Panc1 (cell line): ENCODE data around the gene PC. TPM values are rescaled to one million over a fixed set of nuclear protein-coding genes. Genes with fewer than 3 reads are reported as not detected.
A peak's percentile ranks its signal among the peaks of the same experiment; 100 is the strongest.

Source experiments
- ATAC-seq: fragments of 200-7000 bp; cut with Tn5 transposase; 2 replicates; pipeline ENCODE4 v1.9.1; 2020; ENCODE audit warnings: mild to moderate bottlenecking, moderate library complexity
- BruUV-seq: library from RNA; stranded (reverse); fragments of 400-500 nt; replicated peaks from 2 replicates; lab custom pipeline; 2021; lab: Mats Ljungman, UMichigan
- CTCF ChIA-PET: fragments of 300-600 bp; sonication (Branson Sonifier 250); formaldehyde crosslinking; loops from one replicate; lab custom pipeline; 2022; ENCODE audit warnings: antibody characterized with exemption; lab: Charles Lee
- POLR2A ChIA-PET: fragments of 300-600 bp; sonication (Branson Sonifier 250); formaldehyde crosslinking; loops from one replicate; lab custom pipeline; 2022; ENCODE audit warnings: antibody characterized with exemption; lab: Charles Lee
- DNase-seq: peaks from one replicate; pipeline ENCODE4 v3.0.0-alpha.2; 2010; ENCODE audit warnings: low read depth, low spot score
- H3K27ac ChIP-seq: 2 replicates; pipeline ENCODE4 v1.5.1; 2011; ENCODE audit warnings: mild to moderate bottlenecking, low read length, inconsistent platforms
- H3K27me3 ChIP-seq: fragments of 200-500 bp; sonication (Bioruptor generic); 2 replicates; pipeline ENCODE4 v1.6.0; 2014; ENCODE audit warnings: low read length, inconsistent platforms; ENCODE audit not compliant: control insufficient read depth, insufficient read depth
- H3K36me3 ChIP-seq: fragments of 200-500 bp; sonication (Bioruptor generic); 2 replicates; pipeline ENCODE4 v1.5.1; 2014; ENCODE audit warnings: inconsistent platforms, mild to moderate bottlenecking, low read length, moderate library complexity; ENCODE audit not compliant: control insufficient read depth, insufficient read depth
- H3K4me1 ChIP-seq: 2 replicates; pipeline ENCODE4 v1.5.1; 2011; ENCODE audit warnings: inconsistent platforms, mild to moderate bottlenecking, low read length, moderate library complexity; ENCODE audit not compliant: control insufficient read depth, insufficient read depth
- H3K4me3 ChIP-seq, 2 experiments: 2 replicates each; pipeline ENCODE4 v1.5.1; 2011 to 2012; ENCODE audit warnings: low read depth in 2 of 2, low read length in 2 of 2, mild to moderate bottlenecking in 2 of 2, inconsistent platforms in 1 of 2, moderate library complexity in 1 of 2
- H3K9me3 ChIP-seq: fragments of 200-500 bp; sonication (Bioruptor generic); 2 replicates; pipeline ENCODE4 v1.5.1; 2014; ENCODE audit warnings: low read depth, mild to moderate bottlenecking, inconsistent platforms, low read length, moderate library complexity; ENCODE audit not compliant: control insufficient read depth, insufficient read depth
- CTCF ChIP-seq: fragments of 450-650 bp; IDR thresholded peaks from 2 replicates; pipeline ENCODE4 v1.5.1; 2017; ENCODE audit warnings: mild to moderate bottlenecking
- POLR2AphosphoS5 ChIP-seq: IDR thresholded peaks from 2 replicates; pipeline ENCODE4 v1.6.1; 2012; ENCODE audit warnings: mild to moderate bottlenecking, low read depth, low read length, moderate library complexity
- REST ChIP-seq, 2 experiments: IDR thresholded peaks; 2 replicates each; pipeline ENCODE4 v1.6.1; 2011 to 2012; ENCODE audit warnings: low read depth in 2 of 2, control low read depth in 1 of 2, low read length in 1 of 2, mild to moderate bottlenecking in 1 of 2, moderate library complexity in 1 of 2; ENCODE audit not compliant: insufficient read depth in 1 of 2
- SIN3A ChIP-seq: IDR thresholded peaks from 2 replicates; pipeline ENCODE4 v1.6.1; 2012; ENCODE audit warnings: low read depth, mild to moderate bottlenecking, low read length, moderate library complexity, borderline replicate concordance; ENCODE audit not compliant: insufficient read depth
- TCF7L2 ChIP-seq: IDR thresholded peaks from 2 replicates; pipeline ENCODE4 v1.6.1; 2011; ENCODE audit warnings: mild to moderate bottlenecking, low read depth, low read length, inconsistent platforms
- in situ Hi-C: cut with HindIII; loops from 2 replicates; pipeline ENCODE4 v1.10.0; 2016; ENCODE audit warnings: low sequenced_read_pairs, low pct_unique_long_range_greater_than_20kb
- intact Hi-C: fragments of 100-400 bp; cut with micrococcal nuclease; formaldehyde crosslinking; loops from one replicate; pipeline ENCODE4 v1.10.0; 2022; ENCODE audit not compliant: unreplicated experiment
- total RNA-seq: library from RNA; stranded (reverse); gene quantifications from one replicate; pipeline ENCODE4 v1.2.1, GENCODE V29; 2021; ENCODE audit not compliant: unreplicated experiment

The PC gene
- total RNA-seq, 1 experiment from 2014 or later, result 12.8 TPM

GRCh38 chr11:66848671-66849500 is 109.3 kb downstream of the PC start:
- DNase-seq (no peak), ATAC-seq (no peak)
- in situ Hi-C loops (no loop called here), intact Hi-C loops (no loop called here)
- no TSS peak for BruUV-seq
- Histone ChIP-seq H3K27me3 (no peaks in the 10 kb centered on the region), H3K4me1 (peaks cover 23% of the 10 kb centered on the region), H3K9me3 (no peaks in the 10 kb centered on the region), H3K4me3 (no peak overlapping the region), H3K36me3 (peaks cover 6% of the 10 kb centered on the region; the same call in 1 of the 2 replicates), H3K27ac (no peak overlapping the region)
- no peak for TF ChIP-seq CTCF
- no peak for TF ChIP-seq POLR2AphosphoS5
- no peak for TF ChIP-seq SIN3A
- no peak for TF ChIP-seq TCF7L2
- TF ChIP-seq REST (IDR thresholded peaks at IDR 0.05; ENCODE audit: insufficient read depth in 1 of 2, low read depth in 2 of 2, low read length in 1 of 2), result no peak
- ChIA-PET POLR2A (interaction anchor here (0.6 kb wide), 1 partner anchor 130 kb away, joined by 10 read pairs; no protein-coding TSS in a partner anchor), CTCF (no interaction called here)

GRCh38 chr11:66847461-66848232 is 110.5 kb downstream of the PC start:
- no peaks in the 10 kb centered on the region for H3K27me3 ChIP-seq
- CTCF ChIA-PET, result no interaction called here
- H3K36me3 ChIP-seq, result peaks cover 7% of the 10 kb centered on the region; the same call in 1 of the 2 replicates
- POLR2A ChIA-PET, result no interaction called here
- in situ Hi-C loops (no loop called here), intact Hi-C loops (no loop called here)
- H3K27ac ChIP-seq, result no peak overlapping the region
- H3K4me3 ChIP-seq, result no peak overlapping the region
- no TSS peak for BruUV-seq
- no peak for ATAC-seq
- TF ChIP-seq POLR2AphosphoS5 (0 out of 2 replicates have a peak, but pooled peaks have one; percentile 41), CTCF (no peak), REST (IDR thresholded peaks at IDR 0.05; ENCODE audit: insufficient read depth in 1 of 2, low read depth in 2 of 2, low read length in 1 of 2) (no peak), TCF7L2 (no peak), SIN3A (no peak)
- no peaks in the 10 kb centered on the region for H3K9me3 ChIP-seq
- no peak for DNase-seq
- peaks cover 23% of the 10 kb centered on the region for H3K4me1 ChIP-seq
